Ovary (tissue), 3 donors: Measurements from ENCODE around the gene YAE1.

Experiments
- EP300 ChIP-seq: sonication (generic); formaldehyde crosslinking; IDR thresholded peaks from one replicate; pipeline ENCODE4 v1.6.1; 2017; ENCODE audit warnings: antibody characterized with exemption
- TF ChIP-seq, protein P1 (sequence below), 3 donors: fragments of 450-650 bp in 2 of 3; fragments of 200-600 bp in 1 of 3; IDR thresholded peaks; one replicate each; pipeline versions ENCODE4 v1.5.1 to v1.8.0; 2016 to 2022; ENCODE audit warnings: antibody characterized with exemption in 3 of 3, mild to moderate bottlenecking in 1 of 3
- donor health status: DM: no; HTN: no; CAD: no.

DNA sequence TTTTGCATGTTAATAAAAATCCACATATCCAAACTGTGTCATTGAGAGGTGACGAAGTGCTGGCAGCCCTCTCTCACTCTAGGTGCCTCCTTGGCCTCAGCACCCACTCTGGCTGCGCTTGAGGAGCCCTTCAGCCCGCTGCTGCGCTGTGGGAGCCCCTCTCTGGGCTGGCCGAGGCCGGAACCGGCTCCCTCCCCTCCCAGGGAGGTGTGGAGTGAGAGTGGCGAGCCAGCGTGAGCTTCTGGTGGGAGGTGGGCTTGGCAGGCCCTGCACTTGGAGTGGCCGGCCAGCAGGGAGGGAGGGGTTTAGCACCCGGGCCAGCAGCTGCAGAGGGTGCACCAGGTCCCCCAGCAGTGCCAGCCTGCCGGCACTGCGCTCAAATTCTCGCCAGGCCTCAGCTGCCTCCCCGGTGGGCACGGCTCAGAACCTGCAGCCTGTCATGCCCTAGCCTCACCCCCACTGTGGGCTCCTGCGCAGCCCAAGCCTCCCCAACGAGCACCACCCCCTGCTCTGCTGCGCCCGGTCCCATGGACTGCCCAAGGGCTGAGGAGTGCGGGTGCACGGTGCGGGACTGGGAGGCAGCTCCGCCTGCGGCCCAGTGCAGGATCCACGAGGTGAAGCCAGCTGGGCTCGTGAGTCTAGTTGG, 11.1 kb downstream of the YAE1 start:
- TF ChIP-seq, protein P1, sequence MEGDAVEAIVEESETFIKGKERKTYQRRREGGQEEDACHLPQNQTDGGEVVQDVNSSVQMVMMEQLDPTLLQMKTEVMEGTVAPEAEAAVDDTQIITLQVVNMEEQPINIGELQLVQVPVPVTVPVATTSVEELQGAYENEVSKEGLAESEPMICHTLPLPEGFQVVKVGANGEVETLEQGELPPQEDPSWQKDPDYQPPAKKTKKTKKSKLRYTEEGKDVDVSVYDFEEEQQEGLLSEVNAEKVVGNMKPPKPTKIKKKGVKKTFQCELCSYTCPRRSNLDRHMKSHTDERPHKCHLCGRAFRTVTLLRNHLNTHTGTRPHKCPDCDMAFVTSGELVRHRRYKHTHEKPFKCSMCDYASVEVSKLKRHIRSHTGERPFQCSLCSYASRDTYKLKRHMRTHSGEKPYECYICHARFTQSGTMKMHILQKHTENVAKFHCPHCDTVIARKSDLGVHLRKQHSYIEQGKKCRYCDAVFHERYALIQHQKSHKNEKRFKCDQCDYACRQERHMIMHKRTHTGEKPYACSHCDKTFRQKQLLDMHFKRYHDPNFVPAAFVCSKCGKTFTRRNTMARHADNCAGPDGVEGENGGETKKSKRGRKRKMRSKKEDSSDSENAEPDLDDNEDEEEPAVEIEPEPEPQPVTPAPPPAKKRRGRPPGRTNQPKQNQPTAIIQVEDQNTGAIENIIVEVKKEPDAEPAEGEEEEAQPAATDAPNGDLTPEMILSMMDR (IDR thresholded peaks at IDR 0.05), result no peak
- TF ChIP-seq EP300, result no peak
